GM23338 (cell line): ENCODE data around the gene CPT1A. TPM values are rescaled to one million over a fixed set of nuclear protein-coding genes. Genes with fewer than 3 reads are reported as not detected.

Source experiments
- ATAC-seq: fragments of 200-7000 bp; cut with Tn5 transposase; 3 replicates; pipeline ENCODE4 v1.9.1; 2020
- DNase-seq: peaks from one replicate; pipeline ENCODE4 v3.0.0-alpha.2; 2015; ENCODE audit warnings: low spot score
- H2AFZ ChIP-seq: fragments of 200-600 bp; sonication (generic); 2 replicates; pipeline ENCODE4 v1.8.0; 2016; ENCODE audit warnings: antibody characterized with exemption, mild to moderate bottlenecking, moderate library complexity
- H3F3A ChIP-seq: fragments of 200-600 bp; sonication (generic); replicated peaks from 2 replicates; pipeline ENCODE4 v1.8.0; 2017; ENCODE audit warnings: antibody characterized with exemption, mixed run types, low read depth
- H3K27ac ChIP-seq: fragments of 200-600 bp; sonication (generic); 2 replicates; pipeline ENCODE4 v1.6.1; 2016; ENCODE audit warnings: low read depth
- H3K27me3 ChIP-seq: fragments of 200-600 bp; sonication (generic); 2 replicates; pipeline ENCODE4 v1.8.0; 2016; ENCODE audit warnings: mild to moderate bottlenecking, mixed run types, moderate library complexity; ENCODE audit not compliant: insufficient read depth
- H3K36me3 ChIP-seq: fragments of 200-600 bp; sonication (generic); 2 replicates; pipeline ENCODE4 v1.8.0; 2016; ENCODE audit warnings: mild to moderate bottlenecking; ENCODE audit not compliant: insufficient read depth
- H3K4me1 ChIP-seq: fragments of 200-600 bp; sonication (generic); 2 replicates; pipeline ENCODE4 v1.8.0; 2016; ENCODE audit warnings: mild to moderate bottlenecking, moderate library complexity; ENCODE audit not compliant: insufficient read depth
- H3K4me2 ChIP-seq: fragments of 200-600 bp; sonication (generic); 2 replicates; pipeline ENCODE4 v1.7.1; 2017; ENCODE audit warnings: mixed run types
- H3K4me3 ChIP-seq: fragments of 200-600 bp; sonication (generic); 2 replicates; pipeline ENCODE4 v1.6.1; 2016; ENCODE audit warnings: mixed run types
- H3K79me2 ChIP-seq: fragments of 200-600 bp; sonication (generic); replicated peaks from 2 replicates; pipeline ENCODE4 v1.8.0; 2017; ENCODE audit warnings: mild to moderate bottlenecking; ENCODE audit not compliant: insufficient read depth
- H3K9me2 ChIP-seq: fragments of 200-600 bp; sonication (generic); 2 replicates; pipeline ENCODE4 v1.8.0; 2017; ENCODE audit not compliant: insufficient read depth
- H4K20me1 ChIP-seq: fragments of 200-600 bp; sonication (generic); replicated peaks from 2 replicates; pipeline ENCODE4 v1.8.0; 2017; ENCODE audit warnings: mild to moderate bottlenecking; ENCODE audit not compliant: insufficient read depth
- H3K27ac Mint-ChIP-seq: 2 replicates; pipeline ENCODE4 v1.8.0; 2020; ENCODE audit warnings: inconsistent platforms, mild to moderate bottlenecking, moderate library complexity, mixed read lengths
- H3K27me3 Mint-ChIP-seq: 3 replicates; pipeline ENCODE4 v1.8.0; 2022; ENCODE audit warnings: low read depth, mild to moderate bottlenecking, moderate library complexity, mixed read lengths, inconsistent platforms; ENCODE audit not compliant: insufficient read depth, poor library complexity
- H3K36me3 Mint-ChIP-seq: 3 replicates; pipeline ENCODE4 v1.8.0; 2021; ENCODE audit warnings: low read depth, mild to moderate bottlenecking, inconsistent platforms, moderate library complexity, mixed read lengths
- H3K4me1 Mint-ChIP-seq: 3 replicates; pipeline ENCODE4 v1.8.0; 2020; ENCODE audit warnings: mild to moderate bottlenecking, inconsistent platforms, mixed read lengths
- H3K4me3 Mint-ChIP-seq: 3 replicates; pipeline ENCODE4 v1.8.0; 2021; ENCODE audit warnings: moderate library complexity, mild to moderate bottlenecking, inconsistent platforms, mixed read lengths
- H3K9me3 Mint-ChIP-seq: 3 replicates; pipeline ENCODE4 v1.8.0; 2020; ENCODE audit warnings: moderate library complexity, mild to moderate bottlenecking, inconsistent platforms, mixed read lengths
- CREB1 ChIP-seq: fragments of 250-450 bp; sonication (Bioruptor Pico); IDR thresholded peaks from 2 replicates; pipeline ENCODE4 v1.5.0; 2020; ENCODE audit warnings: low read depth, mild to moderate bottlenecking, moderate library complexity
- CTCF ChIP-seq, 2 experiments: fragments of 200-600 bp in 1 of 2; sonication (generic) in 1 of 2; conservative IDR thresholded peaks; 2 replicates each; pipeline versions ENCODE4 v1.5.1 to v1.6.1; 2016 to 2017; ENCODE audit warnings: antibody characterized with exemption in 2 of 2, low read depth in 2 of 2, mild to moderate bottlenecking in 2 of 2, moderate library complexity in 1 of 2
- EZH2 ChIP-seq: fragments of 200-600 bp; sonication (generic); IDR thresholded peaks from one replicate; pipeline ENCODE4 v1.8.0; 2017; ENCODE audit warnings: antibody characterized with exemption, mild to moderate bottlenecking, low read depth; ENCODE audit not compliant: unreplicated experiment
- EZH2phosphoT487 ChIP-seq: fragments of 200-600 bp; sonication (generic); IDR thresholded peaks from one replicate; pipeline ENCODE4 v1.8.1; 2018; ENCODE audit warnings: antibody characterized with exemption; ENCODE audit not compliant: unreplicated experiment
- JUNB ChIP-seq: IDR thresholded peaks from one replicate; pipeline ENCODE4 v1.6.1; 2016; ENCODE audit warnings: antibody characterized with exemption; ENCODE audit not compliant: unreplicated experiment
- NANOG ChIP-seq: IDR thresholded peaks from 2 replicates; pipeline ENCODE4 v1.6.1; 2016; ENCODE audit warnings: antibody characterized with exemption, borderline replicate concordance
- POLR2AphosphoS5 ChIP-seq: IDR thresholded peaks from 2 replicates; pipeline ENCODE4 v1.6.1; 2016; ENCODE audit warnings: antibody characterized with exemption, low read depth
- STAT1 ChIP-seq: IDR thresholded peaks from one replicate; pipeline ENCODE4 v1.6.1; 2016; ENCODE audit warnings: antibody characterized with exemption; ENCODE audit not compliant: unreplicated experiment
- ZNF114 ChIP-seq: fragments of 250-450 bp; sonication (Bioruptor Pico); IDR thresholded peaks from 2 replicates; pipeline ENCODE4 v1.5.0; 2020; ENCODE audit warnings: mild to moderate bottlenecking, moderate library complexity
- ZNF331 ChIP-seq: fragments of 250-450 bp; sonication (Bioruptor Pico); IDR thresholded peaks from 2 replicates; pipeline ENCODE4 v1.5.0; 2020; ENCODE audit warnings: low read depth, mild to moderate bottlenecking, moderate library complexity
- ZNF462 ChIP-seq: fragments of 250-450 bp; sonication (Bioruptor Pico); IDR thresholded peaks from 2 replicates; pipeline ENCODE4 v1.5.0; 2020; ENCODE audit warnings: mild to moderate bottlenecking, moderate library complexity
- polyA plus RNA-seq: library from polyadenylated mRNA; unstranded; fragments of >200 nt; fragmentation: Nextera tagmentation; extraction: Ambion mirVana; gene quantifications from 2 replicates; pipeline ENCODE4 v1.2.1, GENCODE V29; 2016
- total RNA-seq: library from RNA; depleted of rRNA; stranded (reverse); fragments of >200 nt; shearing (Covaris generic); gene quantifications from 2 replicates; pipeline ENCODE4 v1.2.3, GENCODE V29; 2014

The CPT1A gene
- total and polyA plus RNA-seq, 2 experiments from 2014 or later, result 2.6 to 9.5 TPM

- Histone ChIP-seq H2AFZ (no peak overlapping the region), H3K79me2 (no peaks in the 10 kb centered on the region; the same call in 1 of the 2 replicates), H3K27me3 (no peaks in the 10 kb centered on the region), H3K4me2 (no peak overlapping the region), H4K20me1 (no peaks in the 10 kb centered on the region), H3K36me3 (no peaks in the 10 kb centered on the region), H3K27ac (no peak overlapping the region), H3K4me1 (no peaks in the 10 kb centered on the region), H3F3A (no peaks in the 10 kb centered on the region), H3K4me3 (no peak overlapping the region), H3K9me2 (no peaks in the 10 kb centered on the region)
- no peak for ATAC-seq
- DNase-seq, result no peak
- TF ChIP-seq STAT1 (no peak), EZH2phosphoT487 (no peak), JUNB (no peak), ZNF114 (no peak), EZH2 (no peak), NANOG (no peak), ZNF331 (CRISPR knock-in tag) (no peak), CTCF (conservative IDR thresholded peaks at IDR 0.05; ENCODE audit: low read depth in 2 of 2) (no peak)
- Mint-ChIP-seq H3K4me3 (no peak overlapping the region), H3K9me3 (no peaks in the 10 kb centered on the region), H3K36me3 (no peaks in the 10 kb centered on the region; the same call in 2 of the 3 replicates), H3K4me1 (0 out of 3 replicates have a peak, but pooled peaks cover 3% of the 10 kb centered on the region), H3K27me3 (peaks cover 4% of the 10 kb centered on the region), H3K27ac (no peak overlapping the region)
These were observed 24.7 kb downstream of the CPT1A start for GRCh38 chr11:68816917-68817419.

GRCh38 chr11:68816251-68816776 is 25.4 kb downstream of the CPT1A start:
- Mint-ChIP-seq H3K9me3 (no peaks in the 10 kb centered on the region), H3K36me3 (no peaks in the 10 kb centered on the region; the same call in 2 of the 3 replicates), H3K27ac (no peak overlapping the region), H3K27me3 (peaks cover 4% of the 10 kb centered on the region), H3K4me1 (0 out of 3 replicates have a peak, but pooled peaks cover 3% of the 10 kb centered on the region), H3K4me3 (no peak overlapping the region)
- Histone ChIP-seq H3K27me3 (no peaks in the 10 kb centered on the region), H3K9me2 (no peaks in the 10 kb centered on the region), H3K4me1 (no peaks in the 10 kb centered on the region), H3K4me3 (no peak overlapping the region), H3K4me2 (no peak overlapping the region), H4K20me1 (no peaks in the 10 kb centered on the region), H3K36me3 (no peaks in the 10 kb centered on the region), H3K27ac (no peak overlapping the region), H3F3A (no peaks in the 10 kb centered on the region), H3K79me2 (no peaks in the 10 kb centered on the region; the same call in 1 of the 2 replicates), H2AFZ (no peak overlapping the region)
- ATAC-seq (peak; percentile 73), DNase-seq (no peak)
- no peak for TF ChIP-seq EZH2
- no peak for TF ChIP-seq ZNF462
- no peak for TF ChIP-seq POLR2AphosphoS5
- TF ChIP-seq CTCF (conservative IDR thresholded peaks at IDR 0.05; ENCODE audit: low read depth in 2 of 2), result no peak
- no peak for TF ChIP-seq ZNF114
- TF ChIP-seq NANOG, result no peak
- no peak for TF ChIP-seq CREB1
- no peak for TF ChIP-seq ZNF331 (CRISPR knock-in tag)
- TF ChIP-seq JUNB, result no peak
